Measurements from ENCODE around the gene VPS39.

Gene VPS39

GRCh38 chr15:42154956-42155355 lies 53.1 kb downstream of the VPS39 start:
- Histone ChIP-seq H3K4me3 (replicated peaks; ENCODE audit: low read depth, low read length) (no peak overlapping the region), H3K36me3 (ENCODE audit: control insufficient read depth, insufficient read depth, low read length) (peaks cover 8% of the 10 kb centered on the region), H3K27me3 (replicated peaks; ENCODE audit: control insufficient read depth, insufficient read depth, low read length) (no peaks in the 10 kb centered on the region)
- TF ChIP-seq, protein P1, sequence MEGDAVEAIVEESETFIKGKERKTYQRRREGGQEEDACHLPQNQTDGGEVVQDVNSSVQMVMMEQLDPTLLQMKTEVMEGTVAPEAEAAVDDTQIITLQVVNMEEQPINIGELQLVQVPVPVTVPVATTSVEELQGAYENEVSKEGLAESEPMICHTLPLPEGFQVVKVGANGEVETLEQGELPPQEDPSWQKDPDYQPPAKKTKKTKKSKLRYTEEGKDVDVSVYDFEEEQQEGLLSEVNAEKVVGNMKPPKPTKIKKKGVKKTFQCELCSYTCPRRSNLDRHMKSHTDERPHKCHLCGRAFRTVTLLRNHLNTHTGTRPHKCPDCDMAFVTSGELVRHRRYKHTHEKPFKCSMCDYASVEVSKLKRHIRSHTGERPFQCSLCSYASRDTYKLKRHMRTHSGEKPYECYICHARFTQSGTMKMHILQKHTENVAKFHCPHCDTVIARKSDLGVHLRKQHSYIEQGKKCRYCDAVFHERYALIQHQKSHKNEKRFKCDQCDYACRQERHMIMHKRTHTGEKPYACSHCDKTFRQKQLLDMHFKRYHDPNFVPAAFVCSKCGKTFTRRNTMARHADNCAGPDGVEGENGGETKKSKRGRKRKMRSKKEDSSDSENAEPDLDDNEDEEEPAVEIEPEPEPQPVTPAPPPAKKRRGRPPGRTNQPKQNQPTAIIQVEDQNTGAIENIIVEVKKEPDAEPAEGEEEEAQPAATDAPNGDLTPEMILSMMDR (IDR thresholded peaks at IDR 0.05; ENCODE audit: insufficient read depth, low read length, poor library complexity, severe bottlenecking) = no peak
- DNase-seq (ENCODE audit: extremely low read depth, insufficient read length) = no peak

GRCh38 chr15:42154212-42154941 lies 53.7 kb downstream of the VPS39 start:
- DNase-seq (ENCODE audit: extremely low read depth, insufficient read length) = no peak
- Histone ChIP-seq H3K27me3 (replicated peaks; ENCODE audit: control insufficient read depth, insufficient read depth, low read length) (no peaks in the 10 kb centered on the region), H3K4me3 (replicated peaks; ENCODE audit: low read depth, low read length) (no peak overlapping the region), H3K36me3 (ENCODE audit: control insufficient read depth, insufficient read depth, low read length) (peaks cover 6% of the 10 kb centered on the region)
- TF ChIP-seq, protein P1 (IDR thresholded peaks at IDR 0.05; ENCODE audit: insufficient read depth, low read length, poor library complexity, severe bottlenecking) = no peak

DNA sequence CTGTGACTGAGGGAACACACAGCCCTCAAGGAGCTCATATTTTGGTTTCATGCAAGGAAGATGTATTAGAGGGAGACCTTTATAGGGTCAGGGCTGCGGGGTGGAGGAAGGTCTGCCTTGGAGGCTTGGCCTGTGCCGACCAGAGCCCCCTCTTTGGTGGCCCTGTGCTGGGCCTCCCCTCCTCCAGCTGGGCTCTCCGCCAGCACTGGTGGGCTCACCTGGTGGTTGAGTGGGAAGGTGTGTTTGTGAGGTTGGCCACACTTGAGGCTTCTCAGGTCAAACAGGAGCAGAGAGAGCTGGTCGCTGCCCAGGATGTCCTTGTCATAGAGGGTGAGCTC lies 54.3 kb downstream of the VPS39 start:
- no peak for DNase-seq (ENCODE audit: extremely low read depth, insufficient read length)
- Histone ChIP-seq H3K4me3 (replicated peaks; ENCODE audit: low read depth, low read length) (no peak overlapping the region), H3K36me3 (ENCODE audit: control insufficient read depth, insufficient read depth, low read length) (peaks cover 1% of the 10 kb centered on the region), H3K27me3 (replicated peaks; ENCODE audit: control insufficient read depth, insufficient read depth, low read length) (no peaks in the 10 kb centered on the region)
- TF ChIP-seq, protein P1 (IDR thresholded peaks at IDR 0.05; ENCODE audit: insufficient read depth, low read length, poor library complexity, severe bottlenecking) = no peak

DNA sequence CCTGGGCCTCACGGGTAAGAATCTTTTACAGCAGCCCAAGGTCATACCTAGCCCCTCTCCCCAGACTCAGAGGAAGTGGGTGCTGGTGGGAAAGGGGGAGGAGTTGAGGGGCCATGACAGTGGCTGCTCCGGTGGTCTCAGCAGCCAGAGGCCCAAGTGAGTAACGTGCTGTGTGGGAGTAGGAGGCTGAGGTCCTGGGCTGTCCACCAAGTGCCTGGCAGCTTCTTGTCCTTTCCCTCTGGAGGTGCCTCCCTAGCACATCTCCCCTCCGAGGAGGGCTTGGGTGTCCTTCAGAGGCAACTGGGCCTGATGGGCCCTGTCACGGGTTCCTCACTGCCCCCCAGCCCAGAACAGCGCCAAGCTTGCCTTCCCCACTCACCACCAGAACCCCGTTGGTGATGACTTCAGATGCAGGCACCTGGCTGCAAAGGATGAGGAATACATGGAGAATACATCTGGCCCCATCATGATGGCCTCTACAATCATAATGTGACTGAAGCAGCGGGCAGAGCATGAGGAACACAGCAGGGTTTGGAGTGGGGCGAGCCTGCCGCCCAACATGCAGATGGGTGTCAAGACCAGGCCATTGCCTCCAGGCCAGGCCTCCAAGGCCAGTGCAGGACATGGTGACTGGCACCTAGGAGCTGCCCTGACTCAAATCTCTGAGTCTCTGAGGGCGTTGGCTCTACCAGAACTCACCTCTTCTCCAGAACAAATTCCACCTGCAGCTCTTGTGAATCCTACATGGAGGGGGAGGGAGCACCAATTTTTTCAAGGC lies 55.0 kb downstream of the VPS39 start:
- H3K27me3 ChIP-seq (replicated peaks; ENCODE audit: control insufficient read depth, insufficient read depth, low read length) = no peaks in the 10 kb centered on the region
- no peak for DNase-seq (ENCODE audit: extremely low read depth, insufficient read length)
- TF ChIP-seq, protein P1 (IDR thresholded peaks at IDR 0.05; ENCODE audit: insufficient read depth, low read length, poor library complexity, severe bottlenecking) = no peak
- no peak overlapping the region for H3K4me3 ChIP-seq (replicated peaks; ENCODE audit: low read depth, low read length)
- no peaks in the 10 kb centered on the region for H3K36me3 ChIP-seq (ENCODE audit: control insufficient read depth, insufficient read depth, low read length)

DNA sequence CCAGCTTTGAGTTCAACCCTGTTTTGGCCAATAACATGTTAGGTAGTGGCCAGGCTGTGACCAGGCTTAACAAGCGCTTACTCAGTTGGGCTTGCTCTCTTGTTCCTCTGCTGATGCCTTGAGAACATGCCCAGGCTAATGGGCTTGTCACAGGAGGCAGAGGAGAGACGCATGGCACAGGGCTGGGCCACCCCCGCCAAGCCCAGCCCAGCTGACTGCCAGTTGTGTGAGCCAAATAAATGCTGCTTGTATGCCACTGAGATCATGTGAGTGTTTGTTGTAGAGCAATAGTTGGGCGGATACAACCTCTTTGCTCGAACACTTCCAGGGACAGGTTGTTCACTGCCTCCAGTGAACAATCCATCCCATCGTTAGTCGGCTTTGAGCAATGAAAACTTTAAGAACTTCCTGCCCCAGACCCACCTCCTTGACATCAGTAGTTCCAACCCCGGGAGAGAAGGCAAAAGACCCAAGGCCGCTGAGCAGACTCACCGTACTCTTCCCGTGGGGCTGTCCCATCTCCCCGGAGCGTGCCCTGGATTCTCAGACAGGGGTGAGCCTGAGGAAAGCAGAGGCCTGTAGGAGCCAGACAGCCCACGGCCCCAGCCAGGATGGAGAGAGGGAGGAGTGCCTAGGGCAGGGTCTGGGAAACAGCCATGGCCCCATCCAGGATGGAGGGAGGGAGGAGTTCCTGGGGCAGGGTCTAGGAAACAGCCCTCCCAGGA lies 55.7 kb downstream of the VPS39 start:
- no peak overlapping the region for H3K4me3 ChIP-seq (replicated peaks; ENCODE audit: low read depth, low read length)
- no peak for DNase-seq (ENCODE audit: extremely low read depth, insufficient read length)
- TF ChIP-seq, protein P1 (IDR thresholded peaks at IDR 0.05; ENCODE audit: insufficient read depth, low read length, poor library complexity, severe bottlenecking) = no peak
- no peaks in the 10 kb centered on the region for H3K36me3 ChIP-seq (ENCODE audit: control insufficient read depth, insufficient read depth, low read length)
- no peaks in the 10 kb centered on the region for H3K27me3 ChIP-seq (replicated peaks; ENCODE audit: control insufficient read depth, insufficient read depth, low read length)
